Endodermal cell (in vitro differentiated cells): ENCODE data around the gene SLC18B1. TPM values are rescaled to one million over a fixed set of nuclear protein-coding genes. Genes with fewer than 3 reads are reported as not detected.

ENCODE experiments used
- DNase-seq: peaks from one replicate; pipeline ENCODE4 v3.0.0-alpha.2; 2017
- H3K27ac ChIP-seq: 2 replicates; pipeline ENCODE4 v1.5.1; 2013; ENCODE audit warnings: mild to moderate bottlenecking, low read depth, low read length, moderate library complexity
- H3K27me3 ChIP-seq: 2 replicates; pipeline ENCODE4 v1.6.1; 2013; ENCODE audit warnings: mild to moderate bottlenecking, low read length, moderate library complexity; ENCODE audit not compliant: insufficient read depth, control insufficient read depth, poor library complexity, severe bottlenecking
- H3K36me3 ChIP-seq: 2 replicates; pipeline ENCODE4 v1.7.0; 2013; ENCODE audit warnings: mild to moderate bottlenecking, low read length, moderate library complexity; ENCODE audit not compliant: control insufficient read depth, insufficient read depth
- H3K4me1 ChIP-seq: one replicate; pipeline ENCODE4 v1.7.0; 2013; ENCODE audit warnings: low read length; ENCODE audit not compliant: control insufficient read depth, insufficient read depth
- H3K4me3 ChIP-seq: 2 replicates; pipeline ENCODE4 v1.5.1; 2013; ENCODE audit warnings: mild to moderate bottlenecking, low read length, moderate library complexity
- H3K9ac ChIP-seq: 2 replicates; pipeline ENCODE4 v1.6.1; 2013; ENCODE audit warnings: mild to moderate bottlenecking, low read length, moderate library complexity; ENCODE audit not compliant: poor library complexity, severe bottlenecking; ENCODE audit errors: extremely low read depth
- H3K9me3 ChIP-seq: 2 replicates; pipeline ENCODE4 v1.6.1; 2013; ENCODE audit warnings: mild to moderate bottlenecking, low read length, moderate library complexity; ENCODE audit not compliant: control insufficient read depth
- H3K27ac Mint-ChIP-seq: 2 replicates; pipeline ENCODE4 v1.8.0; 2020; ENCODE audit warnings: mixed read lengths
- H3K27me3 Mint-ChIP-seq: 2 replicates; pipeline ENCODE4 v1.8.0; 2021; ENCODE audit warnings: mild to moderate bottlenecking, mixed read lengths; ENCODE audit not compliant: insufficient read depth
- H3K36me3 Mint-ChIP-seq: 2 replicates; pipeline ENCODE4 v1.8.0; 2020; ENCODE audit warnings: low read depth, mixed read lengths
- H3K4me1 Mint-ChIP-seq: 2 replicates; pipeline ENCODE4 v1.8.0; 2020; ENCODE audit warnings: mixed read lengths
- H3K4me3 Mint-ChIP-seq: 2 replicates; pipeline ENCODE4 v1.8.0; 2020; ENCODE audit warnings: mild to moderate bottlenecking, moderate library complexity, mixed read lengths
- H3K9me3 Mint-ChIP-seq: 2 replicates; pipeline ENCODE4 v1.8.0; 2020; ENCODE audit warnings: mild to moderate bottlenecking, mixed read lengths
- CTCF ChIP-seq: fragments of 200-600 bp; sonication (generic); conservative IDR thresholded peaks from 2 replicates; pipeline ENCODE4 v1.5.0; 2021; ENCODE audit warnings: antibody characterized with exemption, mild to moderate bottlenecking
- WGBS, 2 experiments: methylation state at CpG; one replicate each; pipeline versions ENCODE4 v1.1.5 to v1.1.7; 2013; ENCODE audit warnings: missing lambda C conversion rate in 2 of 2, mixed read lengths in 1 of 2; ENCODE audit not compliant: insufficient coverage in 1 of 2, insufficient read length in 1 of 2; 5-methylcytosine and 5-hydroxymethylcytosine counted together
- total RNA-seq, 2 donors: library from RNA; stranded (reverse); fragmentation: NEBNext Ultra II Directional in 1 of 2; extraction: Animal tissue kit (Norgen Biotek cat#: 25700) in 1 of 2; gene quantifications; 2 replicates in 1 of 2; 3 replicates in 1 of 2; pipeline ENCODE4 v1.2.1, GENCODE V29; 2021

Gene SLC18B1
- total RNA-seq, 2 donors from 2014 or later: 10.9 to 15.3 TPM

- Mint-ChIP-seq H3K27ac (no peak overlapping the region), H3K9me3 (no peaks in the 10 kb centered on the region), H3K4me3 (no peak overlapping the region), H3K27me3 (no peaks in the 10 kb centered on the region), H3K4me1 (no peaks in the 10 kb centered on the region), H3K36me3 (no peaks in the 10 kb centered on the region)
- Histone ChIP-seq H3K36me3 (no peaks in the 10 kb centered on the region), H3K9me3 (no peaks in the 10 kb centered on the region), H3K4me1 (no peaks in the 10 kb centered on the region), H3K27me3 (no peaks in the 10 kb centered on the region), H3K27ac (no peak overlapping the region), H3K4me3 (no peak overlapping the region), H3K9ac (no peak overlapping the region)
- no peak for TF ChIP-seq CTCF
- WGBS, 2 experiments: 91 to 97% methylated on average over 3 to 8 of the region's 10 CpGs
- no peak for DNase-seq
Observed at GRCh38 chr6:132719736-132720448, 78.5 kb downstream of the SLC18B1 start.

Other genes with a start within 250 kb of the SLC18B1 start
- not detected for gene TAAR8, start 246.0 kb downstream of the SLC18B1 start, total RNA-seq
- not detected for gene TAAR6, start 228.3 kb downstream of the SLC18B1 start, total RNA-seq
- gene TAAR5, start 208.9 kb downstream of the SLC18B1 start, total RNA-seq: not detected
- not detected for gene TAAR2, start 174.4 kb downstream of the SLC18B1 start, total RNA-seq
- gene TAAR1, start 139.5 kb downstream of the SLC18B1 start, total RNA-seq: not detected
- gene VNN1, start 84.6 kb downstream of the SLC18B1 start, total RNA-seq: not detected
- not detected for gene VNN2, start 40.7 kb downstream of the SLC18B1 start, total RNA-seq
- gene RPS12, start 15.9 kb upstream of the SLC18B1 start, total RNA-seq: 1,000 to 10,000 TPM; 1,249 to 1,298 TPM